Measurements from ENCODE around the gene ARHGAP27.
"Not testable (repeated sequence)": the region's sequence is repeated elsewhere in the genome, so short reads cannot be mapped to it uniquely, and the experiment has no call there.

ARHGAP27 gene, protein sequence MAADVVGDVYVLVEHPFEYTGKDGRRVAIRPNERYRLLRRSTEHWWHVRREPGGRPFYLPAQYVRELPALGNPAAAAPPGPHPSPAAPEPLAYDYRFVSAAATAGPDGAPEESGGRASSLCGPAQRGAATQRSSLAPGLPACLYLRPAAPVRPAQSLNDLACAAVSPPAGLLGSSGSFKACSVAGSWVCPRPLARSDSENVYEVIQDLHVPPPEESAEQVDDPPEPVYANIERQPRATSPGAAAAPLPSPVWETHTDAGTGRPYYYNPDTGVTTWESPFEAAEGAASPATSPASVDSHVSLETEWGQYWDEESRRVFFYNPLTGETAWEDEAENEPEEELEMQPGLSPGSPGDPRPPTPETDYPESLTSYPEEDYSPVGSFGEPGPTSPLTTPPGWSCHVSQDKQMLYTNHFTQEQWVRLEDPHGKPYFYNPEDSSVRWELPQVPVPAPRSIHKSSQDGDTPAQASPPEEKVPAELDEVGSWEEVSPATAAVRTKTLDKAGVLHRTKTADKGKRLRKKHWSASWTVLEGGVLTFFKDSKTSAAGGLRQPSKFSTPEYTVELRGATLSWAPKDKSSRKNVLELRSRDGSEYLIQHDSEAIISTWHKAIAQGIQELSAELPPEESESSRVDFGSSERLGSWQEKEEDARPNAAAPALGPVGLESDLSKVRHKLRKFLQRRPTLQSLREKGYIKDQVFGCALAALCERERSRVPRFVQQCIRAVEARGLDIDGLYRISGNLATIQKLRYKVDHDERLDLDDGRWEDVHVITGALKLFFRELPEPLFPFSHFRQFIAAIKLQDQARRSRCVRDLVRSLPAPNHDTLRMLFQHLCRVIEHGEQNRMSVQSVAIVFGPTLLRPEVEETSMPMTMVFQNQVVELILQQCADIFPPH

DNA sequence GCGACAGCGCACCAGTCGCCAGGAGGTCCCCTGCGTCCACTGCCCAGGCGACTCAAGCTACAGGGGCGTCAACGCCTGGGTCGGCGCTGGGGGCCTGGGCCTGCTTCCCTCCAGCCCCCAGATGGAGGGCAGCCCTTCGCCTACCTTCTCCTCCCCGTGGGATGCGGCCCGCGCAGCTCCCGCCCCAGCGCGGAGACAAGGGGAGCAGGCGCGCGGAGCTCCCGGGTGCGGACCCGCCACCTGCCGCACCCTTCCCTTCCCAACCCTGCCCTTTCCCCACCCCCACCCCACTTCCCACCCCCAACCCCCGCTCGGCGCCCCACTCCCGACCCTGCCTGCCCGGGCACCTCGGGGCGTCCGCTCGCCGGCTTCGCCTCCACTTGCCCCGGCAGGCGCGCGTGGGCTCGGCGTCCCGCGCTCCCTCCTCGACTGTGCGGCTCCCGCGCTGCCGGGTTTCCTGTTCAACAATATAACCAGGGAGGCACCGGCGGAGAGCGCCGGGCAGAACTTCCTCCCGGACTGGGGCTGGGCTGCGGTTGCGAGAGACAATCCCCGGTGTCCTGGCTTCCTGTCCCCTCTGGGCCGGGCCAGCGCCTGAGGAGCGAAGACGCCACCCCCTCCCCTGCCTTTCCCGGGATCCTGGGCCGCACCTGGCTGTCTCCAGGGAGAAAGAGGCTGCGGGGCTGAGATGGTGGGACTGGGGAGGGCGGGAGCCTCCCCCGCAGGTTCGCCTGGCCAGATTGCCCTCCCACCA lies at the start of gene ARHGAP27:
Gene ARHGAP27, minus strand, starts transcription at position 466 of the 754 bp plus-strand sequence. CDS start 2,591 bp downstream, outside the sequence.
- no peak for DNase-seq

- DNase-seq, result not testable (repeated sequence)
These were observed 49.6 kb upstream of the ARHGAP27 start for GRCh38 chr17:45482317-45482716.

GRCh38 chr17:45475436-45475835 lies 42.8 kb upstream of the ARHGAP27 start:
- not testable (repeated sequence) for DNase-seq

- not testable (repeated sequence) for DNase-seq
These were observed 39.6 kb upstream of the ARHGAP27 start for GRCh38 chr17:45472249-45472648.

- not testable (repeated sequence) for DNase-seq
These were observed 36.5 kb upstream of the ARHGAP27 start for GRCh38 chr17:45469204-45469563.

DNA sequence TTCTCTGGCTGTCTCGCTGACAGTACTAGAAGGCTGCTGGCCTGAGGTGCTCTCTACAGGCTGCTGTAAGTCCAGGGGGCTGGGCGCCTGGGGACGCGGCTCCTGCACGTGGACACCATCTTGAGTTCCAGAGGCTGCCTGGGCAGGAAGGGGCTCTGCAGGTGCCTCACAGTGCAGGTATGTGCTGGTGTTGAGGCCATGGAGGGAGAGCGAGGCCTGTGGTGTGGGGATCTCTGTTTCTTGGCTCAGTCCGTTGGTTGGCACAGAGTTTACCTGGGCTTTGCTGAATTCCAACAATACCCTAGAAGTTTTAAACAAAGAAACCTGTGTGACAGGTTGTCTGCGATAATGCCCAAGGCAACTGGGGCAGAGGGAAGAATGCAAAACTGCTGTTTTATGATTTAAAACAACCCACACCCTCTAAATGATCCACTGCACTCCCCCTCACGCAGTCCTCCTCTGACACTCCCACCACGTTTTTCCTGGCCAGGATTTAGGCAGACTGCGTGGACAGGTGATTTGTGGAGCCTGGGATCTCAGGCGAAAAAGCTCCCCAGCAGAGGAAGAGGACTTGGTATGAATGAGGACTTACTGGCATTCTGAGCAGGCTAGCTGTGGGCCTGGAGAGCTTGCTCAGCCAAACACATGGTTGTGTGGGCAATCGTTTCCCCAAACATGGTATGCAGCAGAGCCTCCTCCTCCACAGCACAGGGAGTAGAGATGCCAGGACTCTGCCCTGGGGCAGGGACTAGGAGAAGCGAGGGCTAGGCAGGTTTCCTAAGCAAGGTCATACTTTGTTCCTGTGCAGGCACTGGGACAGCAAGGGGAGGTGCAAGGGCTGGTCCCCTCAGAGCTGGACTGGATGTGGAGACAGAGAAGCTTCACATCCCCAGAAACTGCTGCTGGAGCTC lies 35.9 kb upstream of the ARHGAP27 start:
- DNase-seq, result not testable (repeated sequence)

GRCh38 chr17:45461524-45462327 lies 29.1 kb upstream of the ARHGAP27 start:
- not testable (repeated sequence) for DNase-seq

DNA sequence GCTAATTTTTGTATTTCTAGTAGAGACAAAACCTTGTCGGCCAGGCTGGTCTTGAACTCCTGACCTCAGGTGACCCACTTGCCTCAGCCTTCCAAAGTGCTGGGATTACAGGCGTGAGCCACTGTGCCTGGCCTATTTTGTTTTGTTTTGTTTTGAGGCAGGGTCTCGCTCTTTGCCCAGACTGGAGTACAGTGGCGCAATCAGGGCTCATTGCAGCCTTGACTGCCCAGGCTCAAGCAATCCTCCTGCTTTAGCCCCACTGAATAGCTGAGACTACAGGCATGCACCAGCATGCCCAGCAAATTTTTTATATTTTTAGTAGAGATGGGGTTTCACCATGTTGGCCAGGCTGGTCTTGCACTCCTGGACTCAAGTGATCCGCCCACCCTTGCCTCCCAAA lies 27.8 kb upstream of the ARHGAP27 start:
- not testable (repeated sequence) for DNase-seq

DNA sequence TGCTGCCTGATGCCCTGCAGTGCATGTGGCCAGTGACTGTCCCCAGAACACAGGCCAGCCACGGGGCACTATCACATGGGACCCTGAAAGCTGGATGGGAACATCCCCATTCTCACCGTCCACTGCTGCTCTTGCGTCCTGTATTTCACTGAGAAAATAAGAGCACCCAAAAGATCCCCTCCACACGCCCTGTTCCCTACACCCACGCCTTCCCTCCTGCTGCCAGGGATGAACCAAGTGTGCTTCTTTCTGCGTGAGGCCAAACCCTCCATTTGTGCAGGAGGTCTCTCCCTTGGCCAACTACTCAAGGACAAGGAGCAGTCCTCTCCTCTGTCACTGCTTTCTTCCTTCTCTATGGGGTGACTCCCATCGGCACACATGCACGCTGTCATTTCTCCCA lies 21.7 kb upstream of the ARHGAP27 start:
- DNase-seq, result not testable (repeated sequence)

DNA sequence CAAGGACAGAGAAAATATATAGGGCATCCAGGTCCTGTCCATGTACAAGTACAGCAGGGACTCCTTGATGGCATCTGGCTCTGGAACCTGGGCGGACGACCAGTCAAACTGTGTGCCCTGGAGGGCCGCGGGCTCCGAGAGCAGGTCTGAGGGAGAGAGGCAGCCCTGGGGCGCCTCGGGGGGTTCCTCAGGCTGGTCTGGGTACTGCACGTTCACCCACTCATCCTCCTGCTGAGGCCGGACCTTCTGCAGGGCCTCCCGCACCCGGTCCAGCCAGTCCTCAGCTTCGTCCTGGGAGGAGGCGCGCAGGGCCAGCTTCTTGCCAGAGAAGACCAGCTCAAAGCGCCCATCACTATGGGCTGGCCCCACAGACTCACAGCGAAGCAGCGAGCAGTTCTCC lies 21.1 kb upstream of the ARHGAP27 start:
- DNase-seq, result not testable (repeated sequence)

- not testable (repeated sequence) for DNase-seq
These were observed 20.5 kb upstream of the ARHGAP27 start for GRCh38 chr17:45453225-45453534.

DNA sequence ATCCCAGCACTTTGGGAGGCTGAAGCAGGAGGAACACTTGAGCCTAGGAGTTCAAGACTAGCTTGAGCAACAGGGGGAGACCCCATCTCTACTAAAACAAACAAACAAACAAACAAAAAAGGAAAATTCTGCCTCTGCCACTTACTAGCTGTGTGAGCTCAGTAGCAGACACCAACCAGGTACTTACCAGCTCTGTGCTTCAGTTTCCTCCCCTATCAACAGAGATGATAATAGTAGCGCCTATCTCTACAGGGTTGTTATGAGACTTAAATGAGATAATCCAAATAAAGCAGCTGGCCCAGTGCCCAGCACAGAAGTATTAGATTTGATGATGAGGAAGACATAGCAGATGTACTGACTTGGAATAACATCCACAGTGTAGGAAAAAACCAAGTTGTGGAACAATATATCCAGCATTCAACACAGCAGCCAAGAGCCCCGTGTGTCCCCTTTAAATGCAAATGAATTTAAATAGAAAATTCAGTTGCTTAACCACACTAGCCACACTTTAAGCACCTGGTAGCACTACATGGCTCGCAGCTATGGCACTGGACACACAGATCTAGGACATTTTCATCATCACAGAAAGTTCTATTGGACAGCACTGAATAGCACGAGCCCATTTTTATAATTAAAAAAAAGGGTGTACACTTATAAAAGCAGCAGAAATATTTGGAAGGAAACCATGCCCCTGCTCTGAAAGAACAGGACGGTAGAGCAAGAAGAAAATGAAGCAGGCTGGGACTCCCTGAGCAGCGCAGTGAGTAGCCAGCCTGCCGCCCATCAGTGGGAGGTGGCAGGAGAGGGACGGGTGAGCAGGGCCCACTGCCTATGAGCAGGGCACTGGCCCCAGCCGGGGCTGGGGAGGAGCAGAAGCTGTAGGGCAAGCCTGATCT lies 19.9 kb upstream of the ARHGAP27 start:
- DNase-seq, result not testable (repeated sequence)

DNA sequence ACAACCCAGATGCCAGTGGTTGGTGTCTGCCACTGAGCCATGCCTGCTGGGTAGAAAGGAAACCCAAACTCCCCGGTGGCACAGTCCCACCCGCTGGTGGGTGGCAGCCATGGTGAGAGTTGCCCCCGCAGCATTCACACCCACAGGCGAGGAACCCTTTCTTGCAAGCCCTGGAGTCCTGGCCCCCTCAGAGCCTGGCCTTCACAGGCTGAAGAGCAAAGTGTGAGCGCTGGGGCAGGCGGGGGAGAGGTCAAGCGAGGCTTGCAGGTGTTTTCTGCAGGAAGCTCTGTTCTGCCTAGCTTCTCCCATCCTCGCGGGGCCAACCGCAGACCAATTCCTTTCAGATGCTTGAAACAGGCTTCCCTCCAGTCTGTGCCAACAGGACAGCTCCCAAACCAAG lies 19.0 kb upstream of the ARHGAP27 start:
- not testable (repeated sequence) for DNase-seq

DNA sequence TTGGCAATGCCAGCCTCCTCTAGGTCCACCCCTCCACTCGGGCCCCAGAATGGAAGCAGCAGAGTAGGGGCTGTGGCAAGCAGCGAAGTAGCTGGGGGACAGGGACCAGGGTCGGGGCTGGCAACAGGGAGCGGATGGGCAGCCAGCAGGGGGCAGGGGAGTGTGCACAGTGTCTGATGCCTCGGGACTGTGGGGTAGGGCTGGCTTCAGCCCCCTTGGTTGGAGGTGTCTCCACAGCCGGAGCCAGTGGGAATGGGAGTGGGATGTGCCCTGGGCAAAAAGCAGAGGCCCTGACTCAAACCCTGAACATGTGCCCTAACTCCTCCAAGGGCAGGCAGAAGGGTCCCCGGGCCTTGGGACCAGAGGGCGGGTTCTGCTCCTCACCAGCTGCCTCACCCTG lies 18.5 kb upstream of the ARHGAP27 start:
- no peak for DNase-seq

GRCh38 chr17:45449708-45450329 lies 17.1 kb upstream of the ARHGAP27 start:
- not testable (repeated sequence) for DNase-seq

GRCh38 chr17:45449260-45449659 lies 16.6 kb upstream of the ARHGAP27 start:
- DNase-seq, result not testable (repeated sequence)

- DNase-seq, result not testable (repeated sequence)
These were observed 15.8 kb upstream of the ARHGAP27 start for GRCh38 chr17:45448483-45448882.

GRCh38 chr17:45448066-45448465 lies 15.4 kb upstream of the ARHGAP27 start:
- not testable (repeated sequence) for DNase-seq

GRCh38 chr17:45447650-45448049 lies 15.0 kb upstream of the ARHGAP27 start:
- not testable (repeated sequence) for DNase-seq

Measured in NCI-H524 treated with DMSO at 0.1 percent for 48 hours (cell line).